HepG2 (cell line): ENCODE results near the gene WDR62. TPM values are rescaled to one million over a fixed set of nuclear protein-coding genes. Genes with fewer than 3 reads are reported as not detected.

Experiments used
- CREB1 ChIP-seq, 2 experiments: fragments of 450-650 bp in 1 of 2; IDR thresholded peaks; 2 replicates each; pipeline ENCODE4 v1.6.1; 2016 to 2017; ENCODE audit warnings: control low read depth in 1 of 2, mild to moderate bottlenecking in 1 of 2, missing compliant biosample characterization in 1 of 2, missing genetic modification characterization in 1 of 2
- ELF3 ChIP-seq: IDR thresholded peaks from 2 replicates; pipeline ENCODE4 v1.6.1; 2016; ENCODE audit warnings: missing genetic modification reagents, missing compliant biosample characterization
- KDM4B ChIP-seq: sonication (generic); formaldehyde crosslinking; IDR thresholded peaks from 2 replicates; pipeline ENCODE4 v1.4.0; 2020; ENCODE audit warnings: missing genetic modification reagents
- NCOA1 ChIP-seq: sonication (generic); formaldehyde crosslinking; IDR thresholded peaks from 2 replicates; pipeline ENCODE4 v1.9.0; 2021; ENCODE audit warnings: missing genetic modification reagents
- NCOR1 ChIP-seq: fragments of 200-600 bp; sonication (generic); IDR thresholded peaks from 2 replicates; pipeline ENCODE4 v1.7.0; 2017; ENCODE audit warnings: antibody characterized with exemption, low read length, borderline replicate concordance
- SAP130 ChIP-seq: IDR thresholded peaks from 2 replicates; pipeline ENCODE4 v1.6.1; 2016; ENCODE audit warnings: low read depth
- SNAI1 ChIP-seq: sonication (generic); formaldehyde crosslinking; IDR thresholded peaks from 2 replicates; pipeline ENCODE4 v1.5.0; 2020; ENCODE audit warnings: mild to moderate bottlenecking, missing genetic modification reagents, borderline replicate concordance
- SP5 ChIP-seq: IDR thresholded peaks from 2 replicates; pipeline ENCODE4 v1.6.1; 2016; ENCODE audit warnings: low read depth, borderline replicate concordance
- TEAD2 ChIP-seq: sonication (generic); formaldehyde crosslinking; IDR thresholded peaks from 2 replicates; pipeline ENCODE4 v1.9.0; 2021; ENCODE audit warnings: missing genetic modification reagents
- YY1 ChIP-seq: IDR thresholded peaks from 2 replicates; pipeline ENCODE4 v1.6.1; 2011; ENCODE audit warnings: low read length, low read depth, moderate library complexity, mild to moderate bottlenecking; ENCODE audit not compliant: insufficient read depth, insufficient replicate concordance
- ZBTB7B ChIP-seq: sonication (generic); formaldehyde crosslinking; IDR thresholded peaks from 2 replicates; pipeline ENCODE4 v1.4.0; 2020; ENCODE audit warnings: missing genetic modification reagents
- ZFY ChIP-seq: sonication (generic); formaldehyde crosslinking; IDR thresholded peaks from 2 replicates; pipeline ENCODE4 v1.4.0; 2020; ENCODE audit warnings: missing genetic modification reagents
- ZNF563 ChIP-seq: sonication (generic); formaldehyde crosslinking; IDR thresholded peaks from 2 replicates; pipeline ENCODE4 v1.8.0; 2022; ENCODE audit warnings: mild to moderate bottlenecking, moderate library complexity, missing genetic modification reagents
- ZNF768 ChIP-seq: sonication (generic); formaldehyde crosslinking; IDR thresholded peaks from 2 replicates; pipeline ENCODE4 v1.4.0; 2020; ENCODE audit warnings: missing genetic modification reagents
- ZSCAN12 ChIP-seq: sonication (generic); formaldehyde crosslinking; IDR thresholded peaks from 2 replicates; pipeline ENCODE4 v1.9.0; 2021; ENCODE audit warnings: mild to moderate bottlenecking, missing genetic modification reagents
- polyA plus RNA-seq, 8 experiments: library from polyadenylated mRNA; depleted of rRNA in 3 of 8; stranded (reverse) in 7 of 8; unstranded in 1 of 8; fragments of >200 nt; fragmentation: Illumina TruSeq in 4 of 8; extraction: Trizol in 4 of 8; gene quantifications; 2 replicates each; pipeline versions ENCODE4 v1.2.1 to v1.2.3, GENCODE V29; 2011 to 2016; ENCODE audit warnings: low read depth in 4 of 8, missing spikeins in 1 of 8, mixed read lengths in 1 of 8; ENCODE audit not compliant: insufficient read depth in 1 of 8
- total RNA-seq, 5 experiments: library from RNA; depleted of rRNA; stranded (reverse); fragments of >200 nt; fragmentation: Illumina TruSeq; extraction: Trizol; gene quantifications; 2 replicates each; pipeline ENCODE4 v1.2.3, GENCODE V29; 2016; ENCODE audit warnings: low read depth in 1 of 5
- TF ChIP-seq, protein P1 (sequence below): sonication (generic); formaldehyde crosslinking; IDR thresholded peaks from 2 replicates; pipeline ENCODE4 v1.8.1; 2023; ENCODE audit warnings: mild to moderate bottlenecking, missing genetic modification reagents
- TF ChIP-seq, protein P2 (sequence below): sonication (generic); formaldehyde crosslinking; IDR thresholded peaks from 2 replicates; pipeline ENCODE4 v1.5.0; 2020; ENCODE audit warnings: missing genetic modification reagents
- TF ChIP-seq, protein P3 (sequence below): sonication (generic); formaldehyde crosslinking; IDR thresholded peaks from 2 replicates; pipeline ENCODE4 v1.8.0; 2022; ENCODE audit warnings: mild to moderate bottlenecking, missing genetic modification reagents, moderate library complexity
- TF ChIP-seq, protein P4 (sequence below): fragments of 450-650 bp; IDR thresholded peaks from 2 replicates; pipeline ENCODE4 v1.6.1; 2017; ENCODE audit warnings: mild to moderate bottlenecking
- TF ChIP-seq, protein P5 (sequence below): sonication (generic); formaldehyde crosslinking; IDR thresholded peaks from 2 replicates; pipeline ENCODE4 v1.8.1; 2023; ENCODE audit warnings: mild to moderate bottlenecking, missing genetic modification reagents
- TF ChIP-seq, protein P6 (sequence below): sonication (generic); formaldehyde crosslinking; IDR thresholded peaks from 2 replicates; pipeline ENCODE4 v1.5.0; 2020; ENCODE audit warnings: mild to moderate bottlenecking, missing genetic modification reagents, moderate library complexity

Gene WDR62
- total and polyA plus RNA-seq, 2 of the 13 experiments (the other 11 are each of a cell fraction or from before 2014, with no cell fraction given), result 5.8 to 12.5 TPM

DNA sequence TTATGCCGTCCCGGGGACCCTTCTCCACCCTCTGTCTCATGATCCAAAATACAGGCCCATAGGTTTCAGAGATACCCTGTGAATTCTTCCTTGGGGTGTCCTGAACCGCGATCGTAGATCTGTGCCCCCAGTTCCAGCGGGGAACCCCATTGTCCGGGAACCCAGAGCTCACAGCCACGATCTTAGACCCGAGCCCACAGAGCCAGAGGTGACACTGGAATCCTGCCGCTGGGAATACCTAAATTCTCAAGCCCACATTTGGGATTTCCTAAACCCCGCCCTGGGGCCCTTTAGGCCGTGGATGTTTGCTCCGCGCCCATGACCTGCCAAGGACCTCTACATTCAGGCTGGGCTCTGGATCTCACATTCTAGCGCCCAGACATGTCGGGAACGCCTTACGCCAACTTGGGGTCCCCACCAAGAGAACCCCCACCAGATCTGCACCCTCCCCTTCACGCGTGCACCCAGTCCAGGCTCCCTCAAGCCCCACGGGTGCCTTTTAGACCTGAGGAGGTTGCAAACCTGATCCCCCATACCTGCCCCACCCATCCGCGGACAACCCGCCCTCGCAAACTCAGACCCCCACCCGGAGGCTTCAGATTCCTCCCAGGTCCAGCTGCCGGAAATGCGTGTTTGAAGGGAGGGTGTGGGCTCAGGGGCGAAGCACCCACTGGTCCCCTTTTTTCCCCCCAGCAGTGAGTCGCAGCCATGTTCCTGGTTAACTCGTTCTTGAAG lies 85.8 kb downstream of the WDR62 start (continued):
- TF ChIP-seq, protein P1, sequence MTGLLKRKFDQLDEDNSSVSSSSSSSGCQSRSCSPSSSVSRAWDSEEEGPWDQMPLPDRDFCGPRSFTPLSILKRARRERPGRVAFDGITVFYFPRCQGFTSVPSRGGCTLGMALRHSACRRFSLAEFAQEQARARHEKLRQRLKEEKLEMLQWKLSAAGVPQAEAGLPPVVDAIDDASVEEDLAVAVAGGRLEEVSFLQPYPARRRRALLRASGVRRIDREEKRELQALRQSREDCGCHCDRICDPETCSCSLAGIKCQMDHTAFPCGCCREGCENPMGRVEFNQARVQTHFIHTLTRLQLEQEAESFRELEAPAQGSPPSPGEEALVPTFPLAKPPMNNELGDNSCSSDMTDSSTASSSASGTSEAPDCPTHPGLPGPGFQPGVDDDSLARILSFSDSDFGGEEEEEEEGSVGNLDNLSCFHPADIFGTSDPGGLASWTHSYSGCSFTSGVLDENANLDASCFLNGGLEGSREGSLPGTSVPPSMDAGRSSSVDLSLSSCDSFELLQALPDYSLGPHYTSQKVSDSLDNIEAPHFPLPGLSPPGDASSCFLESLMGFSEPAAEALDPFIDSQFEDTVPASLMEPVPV (CRISPR knock-in tag), result no peak
- TF ChIP-seq, protein P2, sequence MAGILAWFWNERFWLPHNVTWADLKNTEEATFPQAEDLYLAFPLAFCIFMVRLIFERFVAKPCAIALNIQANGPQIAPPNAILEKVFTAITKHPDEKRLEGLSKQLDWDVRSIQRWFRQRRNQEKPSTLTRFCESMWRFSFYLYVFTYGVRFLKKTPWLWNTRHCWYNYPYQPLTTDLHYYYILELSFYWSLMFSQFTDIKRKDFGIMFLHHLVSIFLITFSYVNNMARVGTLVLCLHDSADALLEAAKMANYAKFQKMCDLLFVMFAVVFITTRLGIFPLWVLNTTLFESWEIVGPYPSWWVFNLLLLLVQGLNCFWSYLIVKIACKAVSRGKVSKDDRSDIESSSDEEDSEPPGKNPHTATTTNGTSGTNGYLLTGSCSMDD, result no peak
- TF ChIP-seq TEAD2 (CRISPR knock-in tag) (no peak), KDM4B (CRISPR knock-in tag) (no peak), CREB1 (IDR thresholded peaks at IDR 0.05) (no peak), CREB1 (CRISPR knock-in tag; IDR thresholded peaks at IDR 0.05) (no peak), ZSCAN12 (CRISPR knock-in tag) (no peak), ZFY (CRISPR knock-in tag) (no peak), ELF3 (CRISPR knock-in tag) (no peak), SAP130 (peak; percentile 22), NCOA1 (CRISPR knock-in tag) (no peak), SP5 (CRISPR knock-in tag) (no peak), YY1 (peak; percentile 59), ZNF768 (CRISPR knock-in tag) (no peak), ZNF563 (CRISPR knock-in tag) (0 out of 2 replicates have a peak, but pooled peaks have one; percentile 15), ZBTB7B (CRISPR knock-in tag) (no peak), NCOR1 (no peak), SNAI1 (CRISPR knock-in tag) (no peak)
- TF ChIP-seq, protein P3, sequence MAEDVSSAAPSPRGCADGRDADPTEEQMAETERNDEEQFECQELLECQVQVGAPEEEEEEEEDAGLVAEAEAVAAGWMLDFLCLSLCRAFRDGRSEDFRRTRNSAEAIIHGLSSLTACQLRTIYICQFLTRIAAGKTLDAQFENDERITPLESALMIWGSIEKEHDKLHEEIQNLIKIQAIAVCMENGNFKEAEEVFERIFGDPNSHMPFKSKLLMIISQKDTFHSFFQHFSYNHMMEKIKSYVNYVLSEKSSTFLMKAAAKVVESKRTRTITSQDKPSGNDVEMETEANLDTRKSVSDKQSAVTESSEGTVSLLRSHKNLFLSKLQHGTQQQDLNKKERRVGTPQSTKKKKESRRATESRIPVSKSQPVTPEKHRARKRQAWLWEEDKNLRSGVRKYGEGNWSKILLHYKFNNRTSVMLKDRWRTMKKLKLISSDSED (CRISPR knock-in tag), result no peak
- TF ChIP-seq, protein P4, sequence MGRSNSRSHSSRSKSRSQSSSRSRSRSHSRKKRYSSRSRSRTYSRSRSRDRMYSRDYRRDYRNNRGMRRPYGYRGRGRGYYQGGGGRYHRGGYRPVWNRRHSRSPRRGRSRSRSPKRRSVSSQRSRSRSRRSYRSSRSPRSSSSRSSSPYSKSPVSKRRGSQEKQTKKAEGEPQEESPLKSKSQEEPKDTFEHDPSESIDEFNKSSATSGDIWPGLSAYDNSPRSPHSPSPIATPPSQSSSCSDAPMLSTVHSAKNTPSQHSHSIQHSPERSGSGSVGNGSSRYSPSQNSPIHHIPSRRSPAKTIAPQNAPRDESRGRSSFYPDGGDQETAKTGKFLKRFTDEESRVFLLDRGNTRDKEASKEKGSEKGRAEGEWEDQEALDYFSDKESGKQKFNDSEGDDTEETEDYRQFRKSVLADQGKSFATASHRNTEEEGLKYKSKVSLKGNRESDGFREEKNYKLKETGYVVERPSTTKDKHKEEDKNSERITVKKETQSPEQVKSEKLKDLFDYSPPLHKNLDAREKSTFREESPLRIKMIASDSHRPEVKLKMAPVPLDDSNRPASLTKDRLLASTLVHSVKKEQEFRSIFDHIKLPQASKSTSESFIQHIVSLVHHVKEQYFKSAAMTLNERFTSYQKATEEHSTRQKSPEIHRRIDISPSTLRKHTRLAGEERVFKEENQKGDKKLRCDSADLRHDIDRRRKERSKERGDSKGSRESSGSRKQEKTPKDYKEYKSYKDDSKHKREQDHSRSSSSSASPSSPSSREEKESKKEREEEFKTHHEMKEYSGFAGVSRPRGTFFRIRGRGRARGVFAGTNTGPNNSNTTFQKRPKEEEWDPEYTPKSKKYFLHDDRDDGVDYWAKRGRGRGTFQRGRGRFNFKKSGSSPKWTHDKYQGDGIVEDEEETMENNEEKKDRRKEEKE, result no peak
- TF ChIP-seq, protein P5, sequence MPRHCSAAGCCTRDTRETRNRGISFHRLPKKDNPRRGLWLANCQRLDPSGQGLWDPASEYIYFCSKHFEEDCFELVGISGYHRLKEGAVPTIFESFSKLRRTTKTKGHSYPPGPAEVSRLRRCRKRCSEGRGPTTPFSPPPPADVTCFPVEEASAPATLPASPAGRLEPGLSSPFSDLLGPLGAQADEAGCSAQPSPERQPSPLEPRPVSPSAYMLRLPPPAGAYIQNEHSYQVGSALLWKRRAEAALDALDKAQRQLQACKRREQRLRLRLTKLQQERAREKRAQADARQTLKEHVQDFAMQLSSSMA (CRISPR knock-in tag), result no peak
- TF ChIP-seq, protein P6, sequence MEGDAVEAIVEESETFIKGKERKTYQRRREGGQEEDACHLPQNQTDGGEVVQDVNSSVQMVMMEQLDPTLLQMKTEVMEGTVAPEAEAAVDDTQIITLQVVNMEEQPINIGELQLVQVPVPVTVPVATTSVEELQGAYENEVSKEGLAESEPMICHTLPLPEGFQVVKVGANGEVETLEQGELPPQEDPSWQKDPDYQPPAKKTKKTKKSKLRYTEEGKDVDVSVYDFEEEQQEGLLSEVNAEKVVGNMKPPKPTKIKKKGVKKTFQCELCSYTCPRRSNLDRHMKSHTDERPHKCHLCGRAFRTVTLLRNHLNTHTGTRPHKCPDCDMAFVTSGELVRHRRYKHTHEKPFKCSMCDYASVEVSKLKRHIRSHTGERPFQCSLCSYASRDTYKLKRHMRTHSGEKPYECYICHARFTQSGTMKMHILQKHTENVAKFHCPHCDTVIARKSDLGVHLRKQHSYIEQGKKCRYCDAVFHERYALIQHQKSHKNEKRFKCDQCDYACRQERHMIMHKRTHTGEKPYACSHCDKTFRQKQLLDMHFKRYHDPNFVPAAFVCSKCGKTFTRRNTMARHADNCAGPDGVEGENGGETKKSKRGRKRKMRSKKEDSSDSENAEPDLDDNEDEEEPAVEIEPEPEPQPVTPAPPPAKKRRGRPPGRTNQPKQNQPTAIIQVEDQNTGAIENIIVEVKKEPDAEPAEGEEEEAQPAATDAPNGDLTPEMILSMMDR (CRISPR knock-in tag), result no peak
